ENCODE measurements around the gene SLC5A5.
A peak's percentile ranks its signal among the peaks of the same experiment; 100 is the strongest.
"Not testable (repeated sequence)": the region's sequence is repeated elsewhere in the genome, so short reads cannot be mapped to it uniquely, and the experiment has no call there.

The SLC5A5 gene

DNA sequence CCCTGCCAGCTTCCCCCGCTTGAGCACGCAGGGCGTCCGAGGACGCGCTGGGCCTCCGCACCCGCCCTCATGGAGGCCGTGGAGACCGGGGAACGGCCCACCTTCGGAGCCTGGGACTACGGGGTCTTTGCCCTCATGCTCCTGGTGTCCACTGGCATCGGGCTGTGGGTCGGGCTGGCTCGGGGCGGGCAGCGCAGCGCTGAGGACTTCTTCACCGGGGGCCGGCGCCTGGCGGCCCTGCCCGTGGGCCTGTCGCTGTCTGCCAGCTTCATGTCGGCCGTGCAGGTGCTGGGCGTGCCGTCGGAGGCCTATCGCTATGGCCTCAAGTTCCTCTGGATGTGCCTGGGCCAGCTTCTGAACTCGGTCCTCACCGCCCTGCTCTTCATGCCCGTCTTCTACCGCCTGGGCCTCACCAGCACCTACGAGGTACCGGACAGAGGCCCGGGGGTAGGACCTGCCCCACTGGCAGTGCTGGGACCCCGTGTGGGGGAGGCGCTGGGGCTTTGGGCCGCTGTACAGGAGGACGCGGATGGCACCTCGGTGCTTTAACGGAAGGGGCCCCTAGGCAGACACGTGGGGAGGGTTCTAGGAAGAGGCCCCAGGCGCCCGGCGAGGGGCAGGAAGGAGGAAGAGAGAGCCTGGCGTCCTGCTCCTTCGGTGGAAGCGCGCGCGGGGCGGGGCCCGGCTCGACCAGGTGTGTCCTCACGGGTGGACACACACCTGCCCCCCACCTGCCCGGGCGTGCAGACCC, 681 bp downstream of the SLC5A5 start:
- DNase-seq, result no peak

DNA sequence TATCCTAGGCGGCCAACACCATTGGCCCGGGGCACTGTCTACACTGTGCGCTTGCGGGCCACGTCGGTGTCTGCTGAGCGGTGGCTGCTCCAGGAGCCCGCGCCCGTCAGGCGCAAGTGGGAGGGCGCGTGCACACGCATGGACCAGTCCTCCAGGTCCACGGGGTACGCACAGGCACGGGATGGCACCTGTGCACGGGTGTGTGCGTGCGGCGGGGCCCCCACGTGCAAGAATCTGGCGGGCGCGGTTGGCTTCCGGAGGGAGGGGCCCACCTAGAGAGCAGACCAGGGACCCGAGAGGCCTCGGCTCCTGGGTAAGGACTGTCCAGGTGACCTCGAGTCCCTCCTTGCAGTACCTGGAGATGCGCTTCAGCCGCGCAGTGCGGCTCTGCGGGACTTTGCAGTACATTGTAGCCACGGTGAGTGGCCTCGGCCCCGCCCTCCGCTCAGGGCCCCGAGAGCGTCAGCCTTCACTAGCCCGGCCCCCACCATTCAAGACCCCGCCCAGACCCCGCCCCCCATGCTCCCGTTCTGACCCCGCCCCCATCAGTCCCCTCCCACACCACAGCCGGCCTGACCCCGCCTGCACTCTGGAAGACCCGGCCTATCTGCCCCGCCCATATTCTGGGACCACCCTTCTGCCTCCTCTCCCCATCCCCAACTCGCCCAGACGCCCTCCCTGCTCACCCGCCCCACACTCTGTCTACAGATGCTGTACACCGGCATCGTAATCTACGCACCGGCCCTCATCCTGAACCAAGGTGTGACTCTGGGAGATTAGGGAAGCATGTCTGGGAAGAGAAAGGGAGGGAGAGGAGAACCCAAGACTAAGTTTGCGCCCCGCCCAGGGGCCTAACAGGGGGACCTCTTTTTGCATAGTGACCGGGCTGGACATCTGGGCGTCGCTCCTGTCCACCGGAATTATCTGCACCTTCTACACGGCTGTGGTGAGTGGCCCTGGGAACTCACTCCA, 2.3 kb downstream of the SLC5A5 start:
- DNase-seq, result peak; percentile 47

DNA sequence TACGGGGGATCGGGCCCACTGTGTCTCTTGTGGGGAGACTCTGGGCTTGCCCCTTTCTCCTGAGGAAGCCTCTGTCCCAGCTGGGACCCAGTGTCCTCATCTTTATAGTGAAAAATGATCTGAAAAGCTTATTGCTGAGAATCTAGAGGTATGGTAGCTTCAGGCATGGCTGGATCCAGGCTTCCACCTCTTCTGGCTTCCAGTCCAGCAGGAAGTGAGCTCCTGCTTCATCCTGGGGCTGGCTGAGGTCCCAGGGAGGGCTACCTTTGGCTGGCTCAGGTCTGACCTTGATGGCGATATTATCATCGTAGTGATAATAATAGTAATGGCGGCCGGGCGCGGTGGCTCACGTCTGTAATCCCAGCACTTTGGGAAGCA, 3.0 kb downstream of the SLC5A5 start:
- no peak for DNase-seq

DNA sequence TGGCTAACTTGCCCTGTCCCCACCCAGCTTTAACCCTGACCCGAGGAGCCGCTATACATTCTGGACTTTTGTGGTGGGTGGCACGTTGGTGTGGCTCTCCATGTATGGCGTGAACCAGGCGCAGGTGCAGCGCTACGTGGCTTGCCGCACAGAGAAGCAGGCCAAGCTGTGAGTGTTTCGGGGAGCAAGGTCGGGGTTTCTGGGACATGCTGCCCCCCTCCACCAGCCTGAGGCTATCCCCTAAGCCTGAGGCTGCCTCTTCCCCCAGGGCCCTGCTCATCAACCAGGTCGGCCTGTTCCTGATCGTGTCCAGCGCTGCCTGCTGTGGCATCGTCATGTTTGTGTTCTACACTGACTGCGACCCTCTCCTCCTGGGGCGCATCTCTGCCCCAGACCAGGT, 6.0 kb downstream of the SLC5A5 start:
- no peak for DNase-seq

DNA sequence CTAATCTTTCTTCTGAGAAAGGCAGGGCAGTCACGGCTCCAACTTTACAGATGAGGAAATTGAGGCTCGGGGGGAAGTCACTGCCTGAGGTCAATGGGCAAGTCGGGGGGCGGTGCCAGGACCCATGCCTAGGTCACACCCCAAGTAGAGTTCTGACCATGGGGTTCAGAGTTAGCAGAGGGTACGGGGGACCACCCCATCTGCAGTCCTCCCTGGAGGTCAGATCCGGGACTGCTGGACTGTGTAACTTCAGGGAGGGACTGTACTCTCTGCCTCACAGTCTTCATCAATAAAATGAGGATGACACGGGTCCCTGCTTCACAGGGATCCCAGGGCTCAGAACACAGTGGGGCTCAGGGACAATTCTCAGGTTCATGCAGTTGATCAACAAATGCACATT, 7.7 kb downstream of the SLC5A5 start:
- no peak for DNase-seq

DNA sequence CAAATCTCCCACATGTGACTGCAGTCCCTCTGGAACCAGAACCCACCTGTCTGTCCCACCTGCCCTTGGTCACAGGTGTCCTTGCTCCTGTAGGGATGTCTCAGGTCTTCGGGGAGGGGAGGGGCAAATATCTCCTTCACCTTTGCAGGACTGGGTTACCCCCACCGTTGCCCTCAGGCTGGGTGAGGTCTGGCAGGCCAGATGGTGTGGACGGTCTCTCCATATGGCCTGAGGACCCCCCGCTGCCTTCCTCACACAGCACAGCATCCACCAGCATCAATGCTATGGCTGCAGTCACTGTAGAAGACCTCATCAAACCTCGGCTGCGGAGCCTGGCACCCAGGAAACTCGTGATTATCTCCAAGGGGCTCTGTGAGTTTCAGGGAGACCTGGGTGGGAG, 10.0 kb downstream of the SLC5A5 start:
- DNase-seq, result no peak

DNA sequence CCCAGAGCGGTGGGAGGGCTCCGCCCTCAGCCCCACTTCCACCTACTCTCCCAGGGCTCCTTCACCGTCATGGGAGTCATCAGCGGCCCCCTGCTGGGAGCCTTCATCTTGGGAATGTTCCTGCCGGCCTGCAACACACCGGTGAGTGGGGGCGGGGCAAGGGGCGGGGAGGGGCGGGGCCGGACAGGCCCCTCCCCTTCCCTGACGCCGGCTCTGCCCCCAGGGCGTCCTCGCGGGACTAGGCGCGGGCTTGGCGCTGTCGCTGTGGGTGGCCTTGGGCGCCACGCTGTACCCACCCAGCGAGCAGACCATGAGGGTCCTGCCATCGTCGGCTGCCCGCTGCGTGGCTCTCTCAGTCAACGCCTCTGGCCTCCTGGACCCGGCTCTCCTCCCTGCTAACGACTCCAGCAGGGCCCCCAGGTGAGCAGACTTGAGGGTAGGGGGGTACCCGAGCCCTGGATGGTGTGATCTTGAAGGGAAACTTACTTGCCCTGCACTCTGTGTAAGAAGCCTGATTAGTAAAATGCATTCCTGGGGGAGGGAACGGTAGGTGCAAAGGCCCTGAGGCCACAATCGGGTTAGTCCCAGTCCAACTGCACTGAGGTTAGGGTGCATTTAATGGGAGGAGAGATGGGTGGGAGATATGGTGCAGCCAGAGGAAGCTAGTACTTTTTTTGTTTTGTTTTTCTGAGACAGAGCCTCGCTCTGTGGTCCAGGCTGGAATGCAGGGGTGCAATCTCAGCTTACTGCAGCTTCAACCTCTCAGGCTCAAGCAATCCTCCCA, 12.1 kb downstream of the SLC5A5 start:
- DNase-seq, result no peak

DNA sequence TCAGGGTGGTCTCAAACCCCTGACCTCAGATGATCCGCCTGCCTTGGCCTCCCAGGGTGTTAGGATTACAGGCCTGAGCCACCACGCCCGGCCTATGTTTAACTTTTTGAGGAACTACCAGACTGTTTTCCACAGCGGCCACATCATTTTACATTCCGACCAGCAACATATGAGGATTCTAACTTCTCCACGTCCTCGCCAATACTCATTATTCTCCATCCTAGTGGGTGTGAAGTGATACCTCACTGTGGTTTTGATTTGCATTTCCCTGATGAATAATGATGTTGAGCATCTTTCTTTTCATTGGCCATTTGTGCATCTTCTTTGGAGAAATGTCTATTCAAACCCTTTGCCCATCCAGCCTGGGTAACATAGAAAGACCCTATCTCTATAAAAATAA, 14.8 kb downstream of the SLC5A5 start:
- no peak for DNase-seq

DNA sequence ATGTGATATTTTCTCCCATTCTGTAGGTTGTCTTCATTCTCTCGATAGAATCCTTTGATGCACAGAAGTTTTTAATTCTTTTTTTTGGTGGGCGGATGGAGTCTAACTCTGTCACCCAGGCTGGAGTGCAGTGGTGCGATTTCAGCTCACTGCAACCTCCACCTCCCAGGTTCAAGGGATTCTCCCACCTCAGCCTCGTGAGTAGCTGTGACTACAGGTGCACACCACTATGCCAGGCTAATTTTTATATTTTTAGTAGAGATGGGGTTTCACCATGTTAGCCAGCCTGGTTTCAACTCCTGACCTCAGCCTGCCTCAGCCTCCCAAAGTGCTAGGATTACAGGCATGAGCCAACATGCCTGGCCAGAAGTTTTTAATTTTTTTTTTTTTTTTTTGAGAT, 15.5 kb downstream of the SLC5A5 start:
- not testable (repeated sequence) for DNase-seq

DNA sequence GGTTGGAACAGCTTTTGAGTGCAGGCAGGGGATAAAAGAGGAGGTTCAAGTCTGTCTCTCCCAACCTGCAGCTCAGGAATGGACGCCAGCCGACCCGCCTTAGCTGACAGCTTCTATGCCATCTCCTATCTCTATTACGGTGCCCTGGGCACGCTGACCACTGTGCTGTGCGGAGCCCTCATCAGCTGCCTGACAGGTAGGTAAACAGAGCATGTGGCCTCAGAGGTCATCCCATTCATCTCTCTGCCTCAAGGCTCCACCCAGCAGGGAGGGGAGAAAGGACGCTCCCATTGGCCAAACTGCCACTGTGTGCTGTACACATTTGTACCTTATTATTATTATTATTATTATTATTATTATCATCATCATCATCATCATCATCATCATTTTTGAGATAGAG, 16.5 kb downstream of the SLC5A5 start:
- no peak for DNase-seq

DNA sequence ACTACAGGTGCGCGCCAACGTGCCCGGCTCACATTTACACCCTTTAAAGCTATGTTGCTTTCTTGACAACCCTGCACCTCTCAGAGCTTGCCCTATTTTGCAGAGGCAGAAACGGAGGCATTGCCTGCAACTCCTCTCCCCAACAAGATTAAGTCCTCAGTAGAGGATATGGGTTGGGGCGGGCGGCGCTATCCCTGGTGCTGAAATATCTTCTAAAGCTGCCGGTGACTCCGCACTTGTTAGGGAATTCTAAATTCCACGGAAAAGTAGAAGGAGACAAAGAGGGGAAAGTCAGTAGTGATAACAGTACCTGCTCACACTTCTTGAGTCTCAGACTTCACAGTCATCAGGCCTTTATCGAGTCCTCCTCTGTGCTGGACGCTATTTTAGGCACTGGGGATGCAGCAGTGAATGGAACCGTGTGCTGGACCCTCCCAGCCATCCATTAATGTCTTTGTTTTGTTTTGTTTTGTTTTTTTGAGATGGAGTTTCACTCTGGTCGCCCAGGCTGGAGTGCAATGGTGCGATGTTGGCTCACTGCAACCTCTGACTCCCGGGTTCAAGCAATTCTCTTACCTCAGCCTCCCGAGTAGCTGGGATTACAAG, 18.0 kb downstream of the SLC5A5 start:
- DNase-seq, result no peak

DNA sequence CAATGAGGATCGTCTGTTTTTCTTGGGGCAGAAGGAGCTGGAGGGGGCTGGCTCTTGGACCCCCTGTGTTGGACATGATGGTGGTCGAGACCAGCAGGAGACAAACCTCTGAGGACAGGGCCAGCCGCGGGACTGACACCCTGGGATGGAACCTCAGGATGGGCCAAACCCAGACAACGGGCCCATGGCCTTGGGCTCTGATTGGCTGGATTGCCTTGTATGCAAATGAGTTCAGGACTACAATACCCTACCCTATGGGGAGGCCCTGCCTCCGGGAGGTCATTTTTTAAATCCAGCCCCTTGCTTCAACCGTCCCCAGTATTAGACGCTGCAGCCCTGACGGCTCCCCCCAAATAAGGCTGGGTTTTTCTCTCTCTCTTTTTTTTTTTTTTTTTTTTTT, 22.0 kb downstream of the SLC5A5 start:
- no peak for DNase-seq

DNA sequence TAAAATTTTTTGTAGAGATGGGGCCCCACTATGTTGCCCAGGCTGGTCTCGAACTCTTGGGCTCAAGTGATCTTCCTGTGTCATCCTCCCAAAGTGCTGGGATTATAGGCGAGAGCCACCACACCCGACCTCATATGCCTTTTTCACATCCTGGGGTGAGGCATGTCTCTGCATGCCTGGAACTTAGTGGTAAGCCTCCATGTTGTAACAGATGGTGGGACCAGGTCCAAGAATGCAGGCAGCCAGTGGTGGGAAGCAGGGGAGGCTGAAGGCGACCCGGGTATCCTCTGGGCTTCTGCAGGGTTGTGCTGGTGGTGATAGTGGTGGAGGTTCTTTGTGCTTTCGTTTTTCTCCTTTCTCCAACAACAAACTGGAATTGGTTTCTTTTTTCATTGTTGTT, 31.0 kb downstream of the SLC5A5 start:
- no peak for DNase-seq

DNA sequence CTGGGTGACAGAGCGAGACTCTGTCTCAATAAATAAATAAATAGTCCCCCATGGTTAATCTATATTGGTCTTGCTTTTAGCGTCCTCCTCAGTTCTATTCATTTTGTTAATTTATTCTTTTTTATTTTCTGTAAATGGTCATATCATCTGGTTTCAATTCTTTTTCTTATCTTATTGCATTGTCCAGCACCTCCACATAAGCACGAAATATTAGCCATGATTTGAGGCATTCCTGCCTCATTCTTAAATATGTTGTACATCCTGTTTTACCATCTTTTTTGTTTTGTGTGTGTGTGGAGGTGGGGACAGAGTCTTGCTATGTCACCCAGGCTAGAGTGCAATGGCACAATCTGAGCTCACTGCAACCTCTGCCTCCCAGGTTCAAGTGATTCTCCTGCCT, 36.5 kb downstream of the SLC5A5 start:
- no peak for DNase-seq

DNA sequence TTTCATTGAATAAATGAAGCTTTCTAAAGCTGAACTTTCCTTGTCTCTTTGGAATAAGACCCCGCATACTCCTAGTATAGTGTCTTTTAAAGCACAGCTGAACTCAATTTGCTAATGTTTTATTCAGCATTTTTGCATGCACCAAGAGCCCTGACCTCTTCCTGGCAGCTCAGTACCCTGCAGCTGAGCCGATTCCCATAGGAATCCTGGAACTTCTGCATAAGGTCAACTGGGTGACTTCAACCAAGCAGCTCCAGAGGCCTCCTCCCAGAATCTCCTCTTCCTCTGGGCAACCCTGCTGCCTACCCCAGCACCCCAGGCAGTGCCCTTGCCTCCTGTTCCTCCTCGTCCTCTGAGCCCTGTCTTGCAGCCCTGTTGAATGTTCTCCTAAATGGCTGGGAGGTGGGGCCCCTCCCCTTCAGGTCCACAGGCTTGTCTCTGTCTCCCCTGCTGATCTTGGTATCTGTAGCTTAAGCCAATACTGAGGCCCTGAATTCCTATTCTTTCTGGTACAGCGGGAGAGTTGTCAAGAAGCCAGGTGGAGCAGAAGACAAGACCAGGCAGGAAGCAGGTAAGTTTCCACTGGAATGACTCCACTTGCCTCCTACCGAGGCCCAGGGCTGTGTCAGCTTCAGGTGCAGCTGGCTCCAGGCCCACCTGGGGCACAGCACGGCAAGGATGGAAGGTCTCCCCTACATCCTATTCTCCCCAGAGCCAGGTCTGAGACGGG, 37.4 kb downstream of the SLC5A5 start:
- no peak for DNase-seq

DNA sequence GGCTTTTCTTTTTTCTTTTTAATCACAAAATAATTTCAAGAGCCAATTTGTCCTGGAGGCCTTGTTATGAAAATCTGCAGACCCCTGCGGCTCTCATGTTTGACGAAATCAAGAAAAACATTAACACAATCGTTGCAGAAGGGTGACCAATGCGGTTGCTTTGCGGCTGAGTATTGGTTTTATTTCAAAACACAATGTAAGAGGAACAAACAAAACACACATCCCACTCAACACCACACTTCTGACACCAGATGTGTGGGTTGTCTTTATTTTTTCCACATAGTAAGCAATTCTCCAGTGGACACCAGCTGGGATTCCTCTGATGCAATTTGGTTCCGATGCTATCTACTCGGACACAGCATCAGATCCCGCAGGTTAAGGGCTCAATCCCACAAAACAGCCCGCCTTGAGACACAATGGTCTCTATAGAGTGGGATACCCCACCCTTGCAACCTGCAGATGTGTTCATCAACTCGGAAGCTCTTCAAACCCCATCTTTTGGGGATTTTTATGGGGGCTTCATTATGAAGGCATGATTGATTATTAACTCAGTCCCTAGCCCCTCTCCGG, 39.1 kb downstream of the SLC5A5 start:
- no peak for DNase-seq

DNA sequence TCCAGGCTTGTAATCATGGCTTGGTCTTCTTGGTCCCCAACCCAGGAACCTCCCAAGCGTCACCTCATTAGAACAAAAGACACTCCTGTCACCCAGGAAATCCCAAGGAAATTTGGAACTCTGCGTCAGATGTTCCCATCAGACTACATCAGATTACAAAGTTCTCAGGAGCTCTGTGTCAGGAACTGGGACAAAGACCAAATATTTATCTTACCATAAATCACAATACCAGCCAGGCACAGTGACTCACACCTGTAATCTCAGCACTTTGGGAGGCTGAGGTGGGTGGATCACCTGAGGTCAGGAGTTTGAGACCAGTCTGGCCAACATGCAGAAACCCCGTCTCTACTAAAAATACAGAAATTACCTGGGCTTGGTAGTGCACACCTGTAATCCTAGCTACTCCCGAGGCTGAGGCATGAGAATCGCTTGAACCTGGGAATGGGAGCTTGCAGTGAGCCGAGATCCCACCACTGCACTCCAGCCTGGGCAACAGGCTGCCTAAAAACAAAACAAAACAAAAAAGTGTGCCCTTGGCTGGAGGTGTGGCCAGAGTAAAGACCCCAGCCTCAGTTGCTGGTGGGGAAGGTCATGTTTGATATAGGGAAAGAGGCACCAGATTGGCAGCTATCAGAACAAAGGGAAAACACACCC, 44.3 kb downstream of the SLC5A5 start:
- DNase-seq, result no peak

DNA sequence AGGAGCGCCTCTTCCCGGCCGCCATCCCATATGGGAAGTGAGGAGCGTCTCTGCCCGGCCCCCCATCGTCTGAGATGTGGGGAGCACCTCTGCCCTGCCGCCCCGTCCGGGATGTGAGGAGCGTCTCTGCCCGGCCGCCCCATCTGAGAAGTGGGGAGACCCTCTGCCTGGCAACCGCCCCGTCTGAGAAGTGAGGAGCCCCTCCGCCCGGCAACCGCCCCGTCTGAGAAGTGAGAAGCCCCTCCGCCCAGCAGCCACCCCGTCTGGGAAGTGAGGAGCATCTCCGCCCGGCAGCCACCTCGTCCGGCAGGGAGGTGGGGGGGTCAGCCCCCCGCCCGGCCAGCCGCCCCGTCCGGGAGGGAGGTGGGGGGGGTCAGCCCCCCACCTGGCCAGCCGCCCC, 46.4 kb downstream of the SLC5A5 start:
- DNase-seq, result not testable (repeated sequence)

DNA sequence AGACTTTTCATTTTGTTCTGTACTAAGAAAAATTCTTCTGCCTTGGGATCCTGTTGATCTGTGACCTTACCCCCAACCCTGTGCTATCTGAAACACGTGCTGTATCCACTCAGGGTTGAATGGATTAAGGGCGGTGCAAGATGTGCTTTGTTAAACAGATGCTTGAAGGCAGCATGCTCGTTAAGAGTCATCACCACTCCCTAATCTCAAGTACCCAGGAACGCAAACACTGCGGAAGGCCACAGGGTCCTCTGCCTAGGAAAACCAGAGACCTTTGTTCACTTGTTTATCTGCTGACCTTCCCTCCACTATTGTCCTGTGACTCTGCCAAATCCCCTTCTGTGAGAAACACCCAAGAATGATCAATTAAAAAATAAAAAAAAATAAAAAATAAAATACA, 47.4 kb downstream of the SLC5A5 start:
- DNase-seq, result not testable (repeated sequence)

DNA sequence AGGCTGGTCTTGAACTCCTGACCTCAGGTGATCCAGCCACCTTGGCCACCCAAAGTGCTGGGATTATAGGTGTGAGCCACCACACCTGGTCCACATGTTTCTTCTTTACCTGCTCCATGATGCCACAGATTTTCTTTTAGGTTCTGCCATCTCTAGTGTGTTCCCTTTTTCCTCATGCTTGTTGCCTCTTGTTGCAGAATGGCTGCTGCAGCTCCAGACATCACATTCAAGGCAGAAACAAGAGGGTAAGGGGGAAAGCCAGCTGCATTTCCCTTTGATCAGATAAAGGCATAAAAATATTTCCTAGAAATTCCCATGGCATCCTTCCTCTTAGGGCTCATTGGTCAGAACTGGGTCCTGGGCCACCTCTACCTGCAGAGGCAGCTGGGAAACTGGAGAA, 48.8 kb downstream of the SLC5A5 start:
- no peak for DNase-seq

DNA sequence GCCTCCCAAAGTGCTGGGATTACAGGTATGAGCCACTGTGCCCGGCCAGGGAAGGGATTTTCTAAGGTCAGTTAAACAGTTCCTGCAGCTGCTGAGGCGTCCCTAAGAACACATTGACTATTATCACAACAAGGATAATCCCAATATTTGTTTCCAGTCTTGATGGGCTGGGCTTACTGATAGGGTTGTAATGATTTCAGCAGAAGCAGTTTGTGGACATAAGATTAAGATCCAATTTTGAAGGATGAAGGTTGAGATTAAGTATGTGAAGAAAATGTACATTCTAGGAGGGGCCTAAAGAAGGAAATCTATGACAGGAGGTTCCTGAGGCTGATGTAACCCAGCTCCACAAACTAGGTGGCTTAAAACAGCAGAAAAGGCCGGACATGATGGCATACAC, 50.4 kb downstream of the SLC5A5 start:
- no peak for DNase-seq
